Activated CD4-positive, alpha-beta T cell treated with anti-CD3 and anti-CD28 coated beads for 1 hour (primary cell): Measurements from ENCODE around the gene KRT73.

ENCODE experiments used
- DNase-seq: peaks from one replicate; pipeline ENCODE4 v3.0.0-alpha.2; 2020

The KRT73 gene

GRCh38 chr12:52616680-52617402 lies 1.5 kb downstream of the KRT73 start:
- DNase-seq: no peak

- DNase-seq: no peak
Observed at GRCh38 chr12:52615912-52616311, 2.4 kb downstream of the KRT73 start.

- no peak for DNase-seq
Observed at GRCh38 chr12:52615208-52615868, 3.0 kb downstream of the KRT73 start.

- no peak for DNase-seq
Observed at GRCh38 chr12:52614381-52615207, 3.8 kb downstream of the KRT73 start.

DNA sequence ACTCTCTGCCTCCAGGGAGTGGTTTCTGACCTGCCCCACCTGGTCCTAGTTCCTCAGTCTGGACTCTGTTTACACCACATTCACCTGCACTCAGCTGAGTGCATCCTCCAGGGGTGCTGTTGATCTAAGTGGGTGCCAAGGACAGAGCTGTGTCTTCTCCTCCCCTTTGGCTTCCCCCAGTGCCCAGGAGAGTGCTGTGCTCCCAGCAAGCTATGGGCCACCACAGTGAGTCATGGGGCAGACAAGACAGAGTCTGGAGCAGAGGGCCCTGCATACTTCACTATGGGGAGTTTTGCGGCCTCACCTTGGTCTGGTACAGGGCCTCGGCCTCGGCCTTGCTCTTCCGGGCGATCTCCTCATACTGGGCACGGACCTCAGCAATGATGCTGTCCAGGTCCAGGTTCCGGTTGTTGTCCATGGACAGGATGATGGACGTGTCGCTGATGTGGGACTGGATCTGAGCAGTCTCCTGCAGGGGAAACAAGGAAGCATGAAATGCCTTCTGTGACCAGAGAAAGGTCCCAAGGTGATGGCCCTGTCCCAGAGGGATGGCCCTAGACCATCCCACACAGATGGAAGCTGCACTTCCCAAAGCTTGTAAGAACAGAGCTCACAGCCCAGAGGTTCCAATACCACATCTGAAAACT lies 4.9 kb downstream of the KRT73 start:
- DNase-seq: no peak

DNA sequence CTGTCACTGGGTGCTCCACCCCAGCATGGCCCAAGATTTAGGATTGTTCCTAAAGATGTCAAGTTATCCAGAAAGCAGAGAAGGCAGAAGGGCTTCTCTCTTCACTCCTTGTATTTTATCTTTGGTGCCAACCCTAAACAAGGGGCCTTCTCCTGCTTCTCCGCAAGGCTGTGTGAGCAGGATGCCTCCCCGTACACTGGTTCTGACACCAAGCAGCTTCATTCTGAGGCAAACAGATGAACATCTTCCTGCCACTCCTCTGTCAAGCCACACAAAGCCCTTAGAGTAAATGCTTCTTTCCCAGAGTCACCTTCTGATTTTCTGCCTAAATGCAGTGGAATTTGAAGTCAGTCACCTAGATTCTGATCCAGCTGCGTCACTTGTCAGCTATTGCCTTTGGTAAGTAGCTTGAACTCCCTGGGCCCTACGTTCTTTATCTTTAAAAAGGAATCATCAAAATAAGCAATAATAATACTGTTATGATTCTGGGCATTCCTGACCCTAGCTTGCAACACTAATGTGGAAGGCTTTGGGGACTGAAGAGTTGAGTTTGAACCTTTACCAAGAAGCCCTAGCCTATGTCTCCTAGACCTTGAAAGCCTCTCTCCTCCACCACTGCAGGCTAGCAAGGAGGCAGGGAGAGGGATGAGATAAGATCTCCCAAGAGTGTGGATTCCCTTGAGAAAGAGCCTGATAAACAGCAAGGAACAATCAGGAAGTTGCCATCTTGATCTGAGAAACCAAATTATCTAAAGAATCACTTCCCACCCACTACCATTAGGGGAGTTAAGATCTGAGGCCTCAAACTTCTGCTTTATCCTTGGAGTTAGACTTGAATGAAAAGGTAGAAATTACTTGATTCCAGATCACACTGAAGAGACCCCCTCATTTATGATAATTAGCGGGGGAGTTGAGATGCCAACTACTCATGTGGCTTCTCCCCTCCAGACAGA lies 5.7 kb downstream of the KRT73 start:
- DNase-seq: no peak

DNA sequence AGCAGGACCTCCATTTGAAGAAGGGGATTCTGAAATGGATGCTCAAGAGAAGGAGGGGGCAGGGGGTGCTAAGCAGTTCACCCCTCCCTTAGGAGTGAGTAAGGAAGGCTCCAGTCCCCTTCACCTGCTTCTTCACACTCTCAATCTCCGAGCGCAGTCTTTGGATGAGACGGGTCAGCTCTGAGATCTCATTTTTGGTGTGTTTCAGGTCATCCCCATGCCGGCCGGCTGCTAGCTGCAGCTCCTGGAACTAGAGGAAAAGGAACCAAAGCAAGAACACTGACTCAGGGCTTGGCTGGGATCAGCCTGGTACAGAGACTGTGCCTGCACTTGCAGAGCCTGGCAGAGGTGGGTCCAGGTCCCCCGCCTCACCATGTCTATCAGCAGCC lies 7.3 kb downstream of the KRT73 start:
- peak; percentile 3 for DNase-seq

DNA sequence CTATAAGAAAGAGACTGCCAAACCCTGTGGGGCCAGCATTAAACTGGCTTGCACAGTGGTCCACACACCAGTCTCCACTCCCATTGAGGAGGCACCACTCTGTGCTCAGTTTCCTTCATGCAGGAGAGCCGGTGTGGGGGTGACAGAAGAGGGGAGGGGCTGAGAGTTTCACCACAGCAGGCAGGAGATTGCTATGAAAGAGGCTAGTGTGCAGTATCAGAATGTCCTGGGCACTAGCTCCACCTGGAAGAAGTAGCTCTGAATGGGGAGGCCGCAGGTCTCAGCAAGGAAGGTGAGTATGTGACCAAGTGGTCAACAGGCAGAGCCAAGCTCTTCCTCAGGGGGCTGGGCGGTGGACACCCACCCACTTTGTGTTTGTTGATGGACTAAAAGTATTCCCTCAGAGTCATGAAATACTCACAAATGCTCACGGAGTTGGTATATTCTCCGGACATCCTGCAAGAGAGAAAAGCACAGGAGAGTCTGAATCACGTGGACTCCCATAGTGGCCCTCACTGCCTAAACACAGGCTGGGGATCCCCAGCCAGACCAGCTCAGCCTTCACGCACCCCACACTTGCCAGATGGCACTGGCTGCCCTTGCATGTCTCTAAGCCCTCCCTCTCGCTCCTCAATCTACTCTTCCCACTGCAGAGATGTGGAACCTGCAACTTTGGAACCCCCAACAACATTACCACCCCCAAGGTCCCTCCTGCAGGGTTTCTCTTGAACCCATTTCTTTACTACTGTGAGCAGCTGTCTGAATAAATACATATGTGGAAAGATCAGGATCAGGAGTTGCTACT lies 9.3 kb downstream of the KRT73 start:
- peak; percentile 6 for DNase-seq

DNA sequence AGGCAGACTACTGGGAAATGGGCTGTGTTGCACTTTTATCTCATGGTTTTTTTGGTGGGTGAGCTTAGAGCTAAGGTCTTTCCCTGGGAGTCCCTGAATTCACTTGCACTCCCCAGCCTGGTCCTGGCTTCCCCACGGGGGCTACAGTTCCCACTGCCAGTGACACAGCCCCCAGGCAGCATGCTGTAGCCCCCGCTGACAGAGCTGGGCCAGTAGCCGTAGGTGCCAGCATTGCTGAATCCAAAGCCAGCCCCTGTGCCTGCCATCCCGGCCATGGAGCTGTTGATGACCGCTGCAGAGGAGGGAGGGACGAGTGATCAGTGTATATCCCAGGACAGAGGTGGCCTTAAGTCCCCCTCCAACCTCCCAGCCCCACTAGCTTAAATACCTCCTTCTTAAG lies 10.2 kb downstream of the KRT73 start:
- DNase-seq: no peak

- no peak for DNase-seq
Observed at GRCh38 chr12:52607314-52607713, 11.0 kb downstream of the KRT73 start.

- DNase-seq: no peak
Observed at GRCh38 chr12:52606581-52607218, 11.7 kb downstream of the KRT73 start.

DNA sequence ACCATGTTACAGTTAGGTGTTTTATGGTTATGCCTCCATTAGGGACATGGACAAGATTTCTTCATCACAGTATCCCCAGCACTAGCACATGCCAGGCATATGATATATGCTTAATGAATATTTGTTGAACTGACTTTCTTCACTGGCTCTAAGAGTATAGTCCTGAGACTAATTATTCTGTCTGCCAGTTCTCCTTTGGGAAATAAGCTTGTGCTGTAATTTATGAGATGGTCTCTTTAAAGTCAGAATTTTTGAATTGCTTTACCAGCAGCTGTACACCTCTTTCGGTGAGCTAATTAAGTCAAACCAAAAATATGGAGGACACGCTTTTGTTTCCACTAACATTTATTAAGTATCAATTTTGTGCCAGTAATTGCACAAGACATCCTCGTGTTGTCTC lies 12.3 kb downstream of the KRT73 start:
- DNase-seq: no peak

DNA sequence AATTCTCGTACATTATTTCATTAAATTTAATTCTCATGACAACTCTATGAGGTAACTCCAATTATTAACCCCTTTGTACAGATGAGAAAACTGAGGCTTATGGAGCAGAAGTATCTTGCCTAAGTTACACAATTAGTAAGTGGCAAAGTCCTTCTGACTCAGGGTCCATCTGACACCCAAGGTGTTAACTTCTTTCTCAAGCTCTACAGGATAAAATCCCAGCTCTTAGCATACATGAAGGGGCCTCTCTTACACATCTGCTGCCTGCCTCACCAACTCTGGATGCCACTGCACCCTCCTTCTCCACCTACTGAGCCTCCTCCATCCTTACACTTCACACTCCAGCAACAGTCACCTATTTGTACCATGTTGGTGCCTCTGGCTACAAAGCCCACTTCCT lies 12.8 kb downstream of the KRT73 start:
- DNase-seq: no peak

- no peak for DNase-seq
Observed at GRCh38 chr12:52604859-52605258, 13.5 kb downstream of the KRT73 start.

- no peak for DNase-seq
Observed at GRCh38 chr12:52603314-52603713, 15.0 kb downstream of the KRT73 start.

DNA sequence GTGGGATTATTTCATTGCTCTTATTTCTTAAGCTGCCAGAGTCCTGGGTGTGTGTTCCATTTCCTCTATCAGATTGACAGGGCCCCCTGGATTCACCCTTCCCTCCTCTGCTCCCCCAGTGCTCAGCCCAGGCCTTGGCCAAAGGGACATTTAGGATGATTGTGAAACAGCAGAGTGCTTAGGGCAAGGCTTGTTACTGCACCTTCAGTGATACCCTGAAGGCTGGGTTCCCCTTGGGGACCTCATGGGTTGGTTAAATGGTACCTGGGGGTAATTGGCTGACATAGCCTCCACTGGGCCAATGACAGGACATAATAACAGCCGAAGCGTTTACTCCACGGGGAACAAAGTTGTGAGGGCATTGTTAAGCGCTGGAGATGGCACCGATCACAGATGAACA lies 15.8 kb downstream of the KRT73 start:
- DNase-seq: no peak

DNA sequence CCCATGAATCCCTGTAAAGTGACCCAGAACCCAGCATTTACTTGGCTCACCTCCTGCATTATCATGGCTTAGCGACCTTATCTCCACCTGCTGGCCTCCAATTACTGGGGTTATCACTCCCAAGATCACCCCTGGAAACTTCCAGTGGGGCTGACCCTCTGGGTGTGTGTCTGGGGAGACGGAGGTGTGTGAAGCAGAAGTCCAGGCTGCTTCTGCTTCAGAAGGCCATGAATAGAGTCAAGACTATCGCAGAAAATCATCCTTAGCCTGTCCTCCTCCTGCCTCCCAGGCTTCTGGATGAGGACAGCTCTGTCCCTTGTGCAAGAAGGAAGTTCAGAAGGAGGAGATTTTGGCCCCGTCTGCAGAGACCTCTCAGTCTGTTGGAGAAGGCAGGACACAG lies 16.7 kb downstream of the KRT73 start:
- no peak for DNase-seq

DNA sequence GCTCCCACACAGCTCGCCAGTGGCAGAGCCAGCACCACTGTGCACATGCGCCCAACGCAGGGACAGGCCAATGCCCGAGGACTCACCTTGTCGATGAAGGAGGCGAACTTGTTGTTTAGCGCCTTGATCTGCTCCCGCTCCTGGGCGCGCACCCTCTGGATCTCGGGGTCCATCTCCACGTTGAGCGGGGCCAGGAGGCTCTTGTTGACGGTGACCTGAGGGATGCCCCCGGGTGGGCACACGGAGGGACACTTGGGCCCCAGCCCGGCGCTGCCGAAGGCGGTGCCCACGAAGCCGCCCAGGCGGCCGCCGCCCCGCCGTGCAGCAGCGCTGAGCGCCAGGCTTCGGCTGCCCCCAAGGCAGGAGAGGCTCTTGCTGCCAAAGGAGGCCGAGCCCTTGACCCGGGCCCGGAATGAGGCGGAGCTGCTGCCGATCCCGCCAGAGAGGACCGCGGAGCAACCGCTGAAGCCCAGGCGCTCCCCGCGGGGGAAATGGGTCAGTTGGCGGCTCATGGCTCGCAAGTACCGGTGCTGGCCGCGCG lies 17.3 kb downstream of the KRT73 start, which contains the start of gene KRT72:
TSS of gene KRT72 (minus strand) at position 523 of the 541 bp plus-strand sequence. CDS start at position 512, 11 bp downstream.
- no peak for DNase-seq

DNA sequence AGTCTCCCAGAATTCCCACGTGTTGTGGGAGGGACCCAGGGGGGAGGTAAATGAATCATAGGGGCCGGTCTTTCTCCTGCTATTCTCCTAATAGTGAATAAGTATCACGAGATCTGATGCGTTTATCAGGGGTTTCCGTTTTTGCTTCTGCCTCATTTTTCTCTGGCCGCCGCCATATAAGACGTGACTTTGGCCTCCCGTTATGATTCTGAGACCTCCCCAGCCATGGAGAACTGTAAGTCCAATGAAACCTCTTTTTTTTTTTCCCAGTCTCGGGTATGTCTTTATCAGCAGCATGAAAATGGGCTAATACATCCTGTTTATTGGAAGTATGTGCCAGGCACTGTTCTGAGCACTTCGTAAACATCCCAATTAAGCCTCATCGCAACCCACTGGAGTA lies 17.9 kb downstream of the KRT73 start:
- DNase-seq: no peak

GRCh38 chr12:52600071-52600470 lies 18.3 kb downstream of the KRT73 start:
- no peak for DNase-seq
